ENCODE measurements around the gene CENPF.

Gene CENPF

DNA sequence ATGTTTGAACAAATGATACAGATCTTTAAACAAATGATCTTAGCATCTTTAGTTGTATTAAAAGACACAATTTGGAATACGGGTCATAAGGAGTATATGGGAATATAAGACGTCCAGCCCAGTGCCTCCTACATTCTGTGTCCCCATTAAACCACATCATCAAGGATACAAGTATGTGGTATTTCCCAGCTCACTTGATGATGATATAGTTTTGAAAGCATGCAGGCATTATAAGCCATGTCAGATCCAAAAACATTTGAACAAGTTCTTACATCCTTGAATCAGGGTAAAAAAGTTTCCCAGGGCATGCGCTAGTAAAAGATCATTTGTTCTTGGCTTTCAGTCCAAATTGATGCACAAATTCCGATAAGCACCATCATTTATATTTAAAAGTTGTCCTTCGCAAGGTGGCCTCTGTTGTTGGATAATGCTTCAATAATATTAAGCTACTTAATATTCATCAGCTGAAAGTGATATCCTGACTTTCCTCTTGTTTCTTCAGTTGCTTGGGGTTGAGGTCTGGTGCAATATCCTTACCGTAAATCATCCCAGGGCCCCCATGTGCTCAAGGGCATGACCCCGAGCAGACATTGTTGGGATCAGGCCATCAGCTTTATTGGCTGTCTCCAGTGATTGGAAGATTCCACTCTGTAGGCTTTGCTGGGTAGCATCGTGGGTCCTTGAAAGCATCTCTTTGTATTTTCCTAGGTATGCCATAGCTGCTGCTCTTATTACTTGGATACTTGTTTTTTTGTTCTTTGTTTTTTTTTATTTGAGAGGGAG, 61.8 kb downstream of the CENPF start:
- Histone ChIP-seq H3K4me2 (ENCODE audit: insufficient read depth, low read length) (no peak overlapping the region), H3K4me1 (ENCODE audit: insufficient read depth, low read length) (no peaks in the 10 kb centered on the region), H3K9me3 (ENCODE audit: insufficient read depth, low read length, severe bottlenecking) (no peaks in the 10 kb centered on the region), H3K9ac (ENCODE audit: low read depth, low read length) (no peak overlapping the region), H2AFZ (ENCODE audit: low read depth, low read length) (no peak overlapping the region), H4K20me1 (ENCODE audit: insufficient read depth, low read length) (0 out of 2 replicates have a peak, but pooled peaks cover 3% of the 10 kb centered on the region), H3K36me3 (ENCODE audit: insufficient read depth, low read length) (peaks cover 100% of the 10 kb centered on the region), H3K27me3 (ENCODE audit: insufficient read depth, low read length, poor library complexity) (no peaks in the 10 kb centered on the region), H3K4me3 (ENCODE audit: low read depth in 1 of 2, low read length in 2 of 2) (no peak overlapping the region), H3K27ac (ENCODE audit: low read length) (no peak overlapping the region), H3K79me2 (ENCODE audit: insufficient read depth, low read length) (peaks cover 4% of the 10 kb centered on the region; the same call in 1 of the 2 replicates)
- TF ChIP-seq, protein P1, sequence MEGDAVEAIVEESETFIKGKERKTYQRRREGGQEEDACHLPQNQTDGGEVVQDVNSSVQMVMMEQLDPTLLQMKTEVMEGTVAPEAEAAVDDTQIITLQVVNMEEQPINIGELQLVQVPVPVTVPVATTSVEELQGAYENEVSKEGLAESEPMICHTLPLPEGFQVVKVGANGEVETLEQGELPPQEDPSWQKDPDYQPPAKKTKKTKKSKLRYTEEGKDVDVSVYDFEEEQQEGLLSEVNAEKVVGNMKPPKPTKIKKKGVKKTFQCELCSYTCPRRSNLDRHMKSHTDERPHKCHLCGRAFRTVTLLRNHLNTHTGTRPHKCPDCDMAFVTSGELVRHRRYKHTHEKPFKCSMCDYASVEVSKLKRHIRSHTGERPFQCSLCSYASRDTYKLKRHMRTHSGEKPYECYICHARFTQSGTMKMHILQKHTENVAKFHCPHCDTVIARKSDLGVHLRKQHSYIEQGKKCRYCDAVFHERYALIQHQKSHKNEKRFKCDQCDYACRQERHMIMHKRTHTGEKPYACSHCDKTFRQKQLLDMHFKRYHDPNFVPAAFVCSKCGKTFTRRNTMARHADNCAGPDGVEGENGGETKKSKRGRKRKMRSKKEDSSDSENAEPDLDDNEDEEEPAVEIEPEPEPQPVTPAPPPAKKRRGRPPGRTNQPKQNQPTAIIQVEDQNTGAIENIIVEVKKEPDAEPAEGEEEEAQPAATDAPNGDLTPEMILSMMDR (IDR thresholded peaks at IDR 0.05; ENCODE audit: borderline replicate concordance, extremely low read depth, low read length, poor library complexity, severe bottlenecking): no peak
- no peak for TF ChIP-seq EZH2 (IDR thresholded peaks at IDR 0.05; ENCODE audit: borderline replicate concordance, low read depth, low read length, severe bottlenecking)
- ATAC-seq (ENCODE audit: insufficient read depth, low read depth): no peak
- DNase-seq: no peak

DNA sequence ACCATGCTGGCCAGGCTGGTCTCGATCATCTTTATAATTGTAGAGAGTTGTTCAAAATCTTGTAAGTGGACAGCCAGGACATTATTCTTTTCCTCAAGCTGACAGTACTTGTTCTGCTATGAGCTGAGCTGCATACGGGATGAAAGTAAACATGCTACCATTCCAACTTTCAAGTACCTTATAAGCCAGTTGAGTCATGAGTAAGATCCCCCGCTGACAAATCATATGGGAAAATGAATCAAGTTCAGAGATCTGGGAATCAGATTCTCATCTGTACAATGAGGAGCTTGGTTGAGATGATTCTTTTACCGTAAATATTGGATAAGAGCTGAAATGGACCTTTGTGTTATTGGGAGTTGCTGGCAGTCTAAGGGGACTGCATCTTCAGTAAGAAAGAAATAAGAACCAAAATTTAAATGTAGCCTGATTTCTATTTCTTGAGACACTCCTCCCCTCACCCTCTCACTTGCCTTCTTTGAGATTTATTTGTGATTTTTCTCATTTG, 62.7 kb downstream of the CENPF start:
- no peaks in the 10 kb centered on the region for H3K27me3 ChIP-seq (ENCODE audit: insufficient read depth, low read length, poor library complexity)
- H3K9ac ChIP-seq (ENCODE audit: low read depth, low read length): no peak overlapping the region
- H3K4me1 ChIP-seq (ENCODE audit: insufficient read depth, low read length): no peaks in the 10 kb centered on the region
- H4K20me1 ChIP-seq (ENCODE audit: insufficient read depth, low read length): 0 out of 2 replicates have a peak, but pooled peaks cover 7% of the 10 kb centered on the region
- no peak overlapping the region for H2AFZ ChIP-seq (ENCODE audit: low read depth, low read length)
- no peak overlapping the region for H3K27ac ChIP-seq (ENCODE audit: low read length)
- no peaks in the 10 kb centered on the region; the same call in 1 of the 2 replicates for H3K79me2 ChIP-seq (ENCODE audit: insufficient read depth, low read length)
- no peaks in the 10 kb centered on the region for H3K9me3 ChIP-seq (ENCODE audit: insufficient read depth, low read length, severe bottlenecking)
- H3K36me3 ChIP-seq (ENCODE audit: insufficient read depth, low read length): peaks cover 100% of the 10 kb centered on the region
- ATAC-seq (ENCODE audit: insufficient read depth, low read depth) (no peak), DNase-seq (no peak)
- TF ChIP-seq, protein P1 (IDR thresholded peaks at IDR 0.05; ENCODE audit: borderline replicate concordance, extremely low read depth, low read length, poor library complexity, severe bottlenecking): no peak
- no peak for TF ChIP-seq EZH2 (IDR thresholded peaks at IDR 0.05; ENCODE audit: borderline replicate concordance, low read depth, low read length, severe bottlenecking)
- no peak overlapping the region for H3K4me3 ChIP-seq (ENCODE audit: low read depth in 1 of 2, low read length in 2 of 2)
- H3K4me2 ChIP-seq (ENCODE audit: insufficient read depth, low read length): no peak overlapping the region

DNA sequence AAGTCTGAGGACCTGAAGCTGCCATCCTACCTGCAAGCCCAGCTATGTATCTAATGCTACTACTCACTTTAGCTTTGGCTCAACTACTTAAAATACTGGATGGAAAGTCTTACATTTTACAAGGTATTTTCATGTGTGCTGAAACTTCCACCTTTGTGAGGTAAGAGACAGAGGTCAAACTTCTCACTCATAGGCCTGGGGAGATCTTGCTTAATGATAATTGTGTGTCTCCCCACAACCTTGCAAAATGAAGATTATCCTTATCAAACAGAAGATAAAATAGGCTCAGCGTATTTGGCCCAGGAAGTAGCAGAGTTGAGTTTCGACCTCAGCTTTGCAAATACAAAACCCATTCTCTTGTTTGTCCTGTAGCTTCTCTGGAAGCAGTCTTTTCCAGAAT, 63.7 kb downstream of the CENPF start:
- Histone ChIP-seq H3K9me3 (ENCODE audit: insufficient read depth, low read length, severe bottlenecking) (no peaks in the 10 kb centered on the region), H3K4me3 (ENCODE audit: low read depth in 1 of 2, low read length in 2 of 2) (no peak overlapping the region), H4K20me1 (ENCODE audit: insufficient read depth, low read length) (0 out of 2 replicates have a peak, but pooled peaks cover 7% of the 10 kb centered on the region), H3K9ac (ENCODE audit: low read depth, low read length) (no peak overlapping the region), H3K36me3 (ENCODE audit: insufficient read depth, low read length) (peaks cover 99% of the 10 kb centered on the region), H3K79me2 (ENCODE audit: insufficient read depth, low read length) (no peaks in the 10 kb centered on the region; the same call in 1 of the 2 replicates), H3K27me3 (ENCODE audit: insufficient read depth, low read length, poor library complexity) (no peaks in the 10 kb centered on the region), H3K4me2 (ENCODE audit: insufficient read depth, low read length) (no peak overlapping the region), H3K4me1 (ENCODE audit: insufficient read depth, low read length) (no peaks in the 10 kb centered on the region), H3K27ac (ENCODE audit: low read length) (no peak overlapping the region), H2AFZ (ENCODE audit: low read depth, low read length) (no peak overlapping the region)
- no peak for DNase-seq
- no peak for TF ChIP-seq EZH2 (IDR thresholded peaks at IDR 0.05; ENCODE audit: borderline replicate concordance, low read depth, low read length, severe bottlenecking)
- TF ChIP-seq, protein P1 (IDR thresholded peaks at IDR 0.05; ENCODE audit: borderline replicate concordance, extremely low read depth, low read length, poor library complexity, severe bottlenecking): no peak
- no peak for ATAC-seq (ENCODE audit: insufficient read depth, low read depth)
